Fibroblast of lung (primary cell): Measurements from ENCODE around the gene HOXA13. TPM values are rescaled to one million over a fixed set of nuclear protein-coding genes. Genes with fewer than 3 reads are reported as not detected.

Source experiments
- DNase-seq, 2 donors: peaks; one replicate each; pipeline versions ENCODE4 v3.0.0 to v3.0.0-alpha.2; 2010; ENCODE audit warnings: low read depth in 2 of 2
- H2AFZ ChIP-seq: 2 replicates; pipeline ENCODE4 v1.5.1; 2012; ENCODE audit warnings: low read length, control low read depth, inconsistent platforms
- H3K27ac ChIP-seq: 2 replicates; pipeline ENCODE4 v1.5.1; 2011; ENCODE audit warnings: low read length, control low read depth; ENCODE audit not compliant: insufficient read depth
- H3K27me3 ChIP-seq: 2 replicates; pipeline ENCODE4 v1.5.1; 2011; ENCODE audit warnings: mild to moderate bottlenecking, low read length; ENCODE audit not compliant: control insufficient read depth, insufficient read depth
- H3K36me3 ChIP-seq: 2 replicates; pipeline ENCODE4 v1.5.1; 2011; ENCODE audit warnings: low read length; ENCODE audit not compliant: control insufficient read depth, insufficient read depth
- H3K4me1 ChIP-seq: 2 replicates; pipeline ENCODE4 v1.5.1; 2011; ENCODE audit warnings: low read length; ENCODE audit not compliant: control insufficient read depth, insufficient read depth; ENCODE audit errors: extremely low read depth
- H3K4me2 ChIP-seq: 2 replicates; pipeline ENCODE4 v1.5.1; 2011; ENCODE audit warnings: low read length, control low read depth; ENCODE audit not compliant: insufficient read depth; ENCODE audit errors: extremely low read depth
- H3K4me3 ChIP-seq, 4 experiments: fragments of 200-600 bp in 1 of 4; sonication (generic) in 1 of 4; replicated peaks in 1 of 4; 2 replicates each; pipeline ENCODE4 v1.5.1; 2011 to 2016; ENCODE audit warnings: low read length in 4 of 4, low read depth in 3 of 4, mild to moderate bottlenecking in 3 of 4, control low read depth in 2 of 4, inconsistent platforms in 1 of 4, mixed read lengths in 1 of 4; ENCODE audit not compliant: insufficient read depth in 1 of 4; ENCODE audit errors: control extremely low read depth in 1 of 4
- H3K79me2 ChIP-seq: 2 replicates; pipeline ENCODE4 v1.5.1; 2012; ENCODE audit warnings: mild to moderate bottlenecking, low read length, inconsistent platforms; ENCODE audit not compliant: control insufficient read depth, insufficient read depth
- H3K9ac ChIP-seq: 2 replicates; pipeline ENCODE4 v1.5.1; 2011; ENCODE audit warnings: mild to moderate bottlenecking, low read length, control low read depth; ENCODE audit not compliant: insufficient read depth
- H3K9me3 ChIP-seq: 2 replicates; pipeline ENCODE4 v1.5.1; 2012; ENCODE audit warnings: low read depth, low read length; ENCODE audit not compliant: control insufficient read depth, insufficient read depth
- H4K20me1 ChIP-seq: 2 replicates; pipeline ENCODE4 v1.5.1; 2011; ENCODE audit warnings: low read length; ENCODE audit not compliant: control insufficient read depth, insufficient read depth; ENCODE audit errors: extremely low read depth
- CTCF ChIP-seq, 2 donors: IDR thresholded peaks in 1 of 2; conservative IDR thresholded peaks in 1 of 2; 1 replicate in 1 of 2; 2 replicates in 1 of 2; pipeline ENCODE4 v1.5.1; 2011 to 2012; ENCODE audit warnings: low read length in 2 of 2, control low read depth in 1 of 2, inconsistent platforms in 1 of 2, low read depth in 1 of 2, mild to moderate bottlenecking in 1 of 2
- EZH2 ChIP-seq: IDR thresholded peaks from 2 replicates; pipeline ENCODE4 v1.5.1; 2012; ENCODE audit warnings: low read length, control low read depth, mild to moderate bottlenecking; ENCODE audit errors: missing control alignments
- polyA plus RNA-seq, 2 donors: library from polyadenylated mRNA; depleted of rRNA in 1 of 2; stranded (reverse) in 1 of 2; unstranded in 1 of 2; fragments of >200 nt; gene quantifications; 2 replicates each; pipeline ENCODE4 v1.2.1, GENCODE V29; 2011 to 2012; ENCODE audit warnings: missing spikeins in 1 of 2
- total RNA-seq: library from RNA; depleted of rRNA; stranded (reverse); fragments of >200 nt; gene quantifications from 2 replicates; pipeline ENCODE4 v1.2.1, GENCODE V29; 2014

HOXA13 gene
- total and polyA plus RNA-seq, 2 donors (not counting 1 experiment from before 2014, with no cell fraction given): not detected

GRCh38 chr7:27184337-27185012 lies 15.4 kb downstream of the HOXA13 start:
- Histone ChIP-seq H3K9ac (no peak overlapping the region), H3K4me1 (no peaks in the 10 kb centered on the region), H3K36me3 (no peaks in the 10 kb centered on the region), H3K4me2 (peak overlapping the region; percentile 52), H4K20me1 (no peaks in the 10 kb centered on the region), H3K9me3 (no peaks in the 10 kb centered on the region), H3K27me3 (peaks cover 71% of the 10 kb centered on the region), H3K27ac (no peak overlapping the region), H2AFZ (no peak overlapping the region), H3K4me3 (peak overlapping the region; percentile 17 to 41 (median 18)), H3K79me2 (no peaks in the 10 kb centered on the region)
- TF ChIP-seq CTCF (conservative IDR thresholded peaks at IDR 0.05 in 1 of 2, IDR thresholded peaks at IDR 0.05 in 1 of 2; ENCODE audit: low read depth in 1 of 2, low read length in 2 of 2) (no peak), EZH2 (peak; percentile 94)
- peak in 1 of 2 donors; percentile 15 for DNase-seq

GRCh38 chr7:27183682-27184336 lies 16.1 kb downstream of the HOXA13 start:
- DNase-seq: no peak
- H3K27me3 ChIP-seq: peaks cover 70% of the 10 kb centered on the region
- H3K79me2 ChIP-seq: no peaks in the 10 kb centered on the region

More at GRCh38 chr7:27183682-27184336, 16.1 kb downstream of the HOXA13 start:
- Histone ChIP-seq H3K27ac (no peak overlapping the region), H3K4me1 (no peaks in the 10 kb centered on the region), H3K9ac (no peak overlapping the region), H3K9me3 (no peaks in the 10 kb centered on the region), H4K20me1 (no peaks in the 10 kb centered on the region), H3K4me2 (peak overlapping the region; percentile 52), H3K36me3 (no peaks in the 10 kb centered on the region), H2AFZ (no peak overlapping the region), H3K4me3 (peak overlapping the region; percentile 17 to 41 (median 18))
- no peak for TF ChIP-seq CTCF (conservative IDR thresholded peaks at IDR 0.05 in 1 of 2, IDR thresholded peaks at IDR 0.05 in 1 of 2; ENCODE audit: low read depth in 1 of 2, low read length in 2 of 2)
- peak; percentile 70 for TF ChIP-seq EZH2
